Measurements from ENCODE around the gene PIGU.
"Not testable (repeated sequence)": the region's sequence is repeated elsewhere in the genome, so short reads cannot be mapped to it uniquely, and the experiment has no call there.

PIGU gene

DNA sequence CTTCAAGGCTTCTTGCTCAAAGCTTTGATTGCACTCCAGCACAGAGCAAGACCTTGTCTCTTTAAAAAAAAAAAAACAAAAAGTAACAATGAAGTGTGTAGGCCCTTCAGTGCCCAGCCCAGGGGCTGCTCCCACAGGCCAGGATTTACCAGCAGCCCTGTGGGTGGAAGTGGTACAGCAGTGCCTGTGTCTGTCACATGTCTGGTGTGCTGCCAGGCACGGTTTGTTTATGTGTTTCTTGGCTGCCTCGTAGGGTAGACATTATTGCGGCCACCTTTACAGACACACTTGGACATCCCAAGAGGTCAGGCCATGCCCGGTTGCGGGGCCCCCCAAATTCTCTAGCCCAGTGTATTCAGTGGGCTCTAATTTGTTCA lies 148.0 kb downstream of the PIGU start:
- Histone ChIP-seq H3K9me3 (ENCODE audit: control insufficient read depth, insufficient read depth, low read length) (no peaks in the 10 kb centered on the region), H3K27me3 (ENCODE audit: control insufficient read depth, insufficient read depth, low read length) (no peaks in the 10 kb centered on the region), H3K4me1 (ENCODE audit: control insufficient read depth, insufficient read depth, low read length) (no peaks in the 10 kb centered on the region), H3K9ac (ENCODE audit: low read depth, low read length) (no peak overlapping the region), H3K27ac (ENCODE audit: low read depth, low read length) (no peak overlapping the region), H3K36me3 (ENCODE audit: control insufficient read depth, insufficient read depth, low read length) (peaks cover 67% of the 10 kb centered on the region), H3K4me3 (ENCODE audit: low read depth, low read length) (no peak overlapping the region)

DNA sequence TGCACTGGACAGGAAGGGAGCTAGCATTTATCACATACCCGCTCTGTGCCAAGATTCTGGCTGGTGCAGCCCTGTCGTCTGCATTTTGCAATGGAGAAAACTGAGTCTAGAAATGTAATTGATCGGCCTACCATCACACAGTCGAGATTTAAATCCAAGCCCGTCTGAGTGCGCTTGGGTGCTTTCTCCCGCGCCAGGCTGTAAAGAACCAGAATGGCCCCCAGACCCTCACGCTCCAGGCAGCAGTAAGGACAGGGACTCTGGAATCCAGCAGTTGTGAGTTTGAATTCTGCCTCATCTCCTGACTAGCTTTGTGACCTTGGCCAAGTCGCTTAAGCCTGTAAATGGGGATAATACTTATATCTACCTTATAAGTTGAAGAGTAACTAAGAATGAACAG lies 149.9 kb downstream of the PIGU start:
- H3K27ac ChIP-seq (ENCODE audit: low read depth, low read length): no peak overlapping the region
- no peaks in the 10 kb centered on the region for H3K9me3 ChIP-seq (ENCODE audit: control insufficient read depth, insufficient read depth, low read length)
- H3K9ac ChIP-seq (ENCODE audit: low read depth, low read length): no peak overlapping the region
- H3K36me3 ChIP-seq (ENCODE audit: control insufficient read depth, insufficient read depth, low read length): peaks cover 55% of the 10 kb centered on the region
- H3K4me1 ChIP-seq (ENCODE audit: control insufficient read depth, insufficient read depth, low read length): peaks cover 5% of the 10 kb centered on the region
- no peaks in the 10 kb centered on the region for H3K27me3 ChIP-seq (ENCODE audit: control insufficient read depth, insufficient read depth, low read length)
- no peak overlapping the region for H3K4me3 ChIP-seq (ENCODE audit: low read depth, low read length)

DNA sequence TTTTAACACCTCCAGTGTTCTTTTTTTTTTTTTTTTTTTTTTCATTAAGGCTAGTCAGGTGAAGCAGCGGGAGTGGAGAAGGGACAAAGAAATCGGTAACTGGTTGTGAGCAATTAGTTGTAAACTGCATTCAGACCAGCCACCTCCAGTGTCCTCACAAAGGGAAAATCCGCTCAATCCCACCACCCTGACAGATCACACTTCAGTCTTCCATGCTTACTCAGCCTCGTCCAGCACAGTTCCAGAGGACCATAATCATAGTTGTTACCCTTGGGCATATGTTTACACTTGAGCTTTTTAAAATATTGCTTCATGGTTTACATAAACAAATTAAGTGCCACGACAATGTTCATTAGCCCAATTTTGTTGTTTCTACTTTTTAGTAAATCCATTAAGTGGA lies 150.4 kb downstream of the PIGU start:
- Histone ChIP-seq H3K4me1 (ENCODE audit: control insufficient read depth, insufficient read depth, low read length) (peaks cover 5% of the 10 kb centered on the region), H3K36me3 (ENCODE audit: control insufficient read depth, insufficient read depth, low read length) (peaks cover 51% of the 10 kb centered on the region), H3K9me3 (ENCODE audit: control insufficient read depth, insufficient read depth, low read length) (no peaks in the 10 kb centered on the region), H3K27ac (ENCODE audit: low read depth, low read length) (no peak overlapping the region), H3K27me3 (ENCODE audit: control insufficient read depth, insufficient read depth, low read length) (no peaks in the 10 kb centered on the region), H3K4me3 (ENCODE audit: low read depth, low read length) (no peak overlapping the region), H3K9ac (ENCODE audit: low read depth, low read length) (no peak overlapping the region)

DNA sequence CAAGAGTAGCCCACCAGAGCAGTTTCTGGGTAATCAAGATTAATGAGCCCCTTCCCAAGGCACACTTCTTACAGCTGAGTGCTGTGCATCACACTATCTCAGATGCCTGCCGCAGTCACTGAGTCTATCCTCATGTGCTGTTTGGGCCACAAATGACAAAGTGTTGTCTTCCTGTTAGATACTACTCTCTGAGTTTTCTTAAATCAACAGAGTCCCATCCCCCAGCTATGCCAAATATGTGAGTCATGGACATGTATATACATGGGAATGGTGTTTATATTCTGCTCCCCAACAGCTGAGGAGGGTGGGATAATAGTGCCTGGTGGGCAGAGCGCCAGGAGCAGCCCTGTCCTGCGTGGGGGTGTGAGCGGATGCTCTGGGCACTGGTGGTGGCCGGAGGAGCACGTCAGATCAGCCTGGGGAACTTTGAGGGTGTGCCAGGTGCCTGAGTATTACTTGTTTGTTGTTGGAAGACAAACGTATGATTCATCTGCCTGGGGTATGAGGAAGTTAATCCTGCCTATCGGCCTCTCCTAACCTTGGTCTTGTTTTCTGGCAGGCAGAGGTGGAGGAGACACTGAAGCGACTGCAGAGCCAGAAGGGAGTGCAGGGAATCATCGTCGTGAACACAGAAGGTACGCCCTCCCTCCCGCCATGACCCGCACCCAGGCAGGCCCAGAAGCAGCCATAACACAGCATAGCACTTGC lies 151.0 kb downstream of the PIGU start:
- H3K4me3 ChIP-seq (ENCODE audit: low read depth, low read length): no peak overlapping the region
- no peak overlapping the region for H3K9ac ChIP-seq (ENCODE audit: low read depth, low read length)
- peak overlapping the region; percentile 55 for H3K27ac ChIP-seq (ENCODE audit: low read depth, low read length)
- H3K4me1 ChIP-seq (ENCODE audit: control insufficient read depth, insufficient read depth, low read length): peaks cover 5% of the 10 kb centered on the region
- no peaks in the 10 kb centered on the region for H3K9me3 ChIP-seq (ENCODE audit: control insufficient read depth, insufficient read depth, low read length)
- H3K27me3 ChIP-seq (ENCODE audit: control insufficient read depth, insufficient read depth, low read length): no peaks in the 10 kb centered on the region
- H3K36me3 ChIP-seq (ENCODE audit: control insufficient read depth, insufficient read depth, low read length): peaks cover 45% of the 10 kb centered on the region

DNA sequence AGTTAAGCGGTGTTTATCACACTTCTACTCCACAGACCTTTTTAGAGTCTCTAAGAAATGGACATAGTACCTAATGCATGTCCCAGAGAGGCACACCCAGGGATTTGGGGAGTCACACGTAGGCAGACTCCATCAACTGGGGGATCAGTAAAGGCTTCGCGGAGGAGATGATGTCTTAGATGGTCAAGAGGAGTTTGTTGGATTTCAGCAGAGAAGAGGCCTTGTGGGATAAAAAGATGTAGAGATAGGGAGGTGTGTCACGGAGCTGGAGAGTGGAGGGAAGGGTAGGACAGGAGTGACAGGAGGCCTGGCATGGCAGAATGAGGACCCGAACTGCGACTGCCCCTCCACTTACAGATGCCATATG lies 151.6 kb downstream of the PIGU start:
- peak overlapping the region; percentile 55 for H3K27ac ChIP-seq (ENCODE audit: low read depth, low read length)
- no peaks in the 10 kb centered on the region for H3K27me3 ChIP-seq (ENCODE audit: control insufficient read depth, insufficient read depth, low read length)
- no peak overlapping the region for H3K9ac ChIP-seq (ENCODE audit: low read depth, low read length)
- H3K4me1 ChIP-seq (ENCODE audit: control insufficient read depth, insufficient read depth, low read length): peaks cover 5% of the 10 kb centered on the region
- H3K9me3 ChIP-seq (ENCODE audit: control insufficient read depth, insufficient read depth, low read length): no peaks in the 10 kb centered on the region
- H3K36me3 ChIP-seq (ENCODE audit: control insufficient read depth, insufficient read depth, low read length): peaks cover 40% of the 10 kb centered on the region
- H3K4me3 ChIP-seq (ENCODE audit: low read depth, low read length): no peak overlapping the region

DNA sequence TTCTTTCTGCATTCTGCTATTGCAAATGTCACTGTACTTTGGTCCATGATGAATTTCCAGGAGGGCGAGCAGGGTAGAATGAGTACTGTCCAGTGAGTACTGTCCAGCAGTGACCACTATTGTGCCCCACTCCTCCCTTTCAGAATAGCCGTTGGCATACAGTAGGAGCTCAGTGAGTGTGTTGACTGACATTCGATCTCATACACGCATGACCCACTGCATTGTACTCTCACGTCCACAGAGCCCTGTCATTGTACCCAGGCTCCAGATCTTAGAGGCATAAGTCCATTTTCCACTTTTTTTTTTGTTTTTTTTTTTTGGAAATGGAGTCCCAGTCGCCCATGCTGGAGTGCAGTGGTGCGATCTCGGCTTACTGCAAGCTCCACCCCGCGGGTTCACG lies 152.5 kb downstream of the PIGU start:
- H3K4me3 ChIP-seq (ENCODE audit: low read depth, low read length): no peak overlapping the region
- no peaks in the 10 kb centered on the region for H3K27me3 ChIP-seq (ENCODE audit: control insufficient read depth, insufficient read depth, low read length)
- no peak overlapping the region for H3K27ac ChIP-seq (ENCODE audit: low read depth, low read length)
- H3K9ac ChIP-seq (ENCODE audit: low read depth, low read length): no peak overlapping the region
- peaks cover 5% of the 10 kb centered on the region for H3K4me1 ChIP-seq (ENCODE audit: control insufficient read depth, insufficient read depth, low read length)
- peaks cover 37% of the 10 kb centered on the region for H3K36me3 ChIP-seq (ENCODE audit: control insufficient read depth, insufficient read depth, low read length)
- H3K9me3 ChIP-seq (ENCODE audit: control insufficient read depth, insufficient read depth, low read length): no peaks in the 10 kb centered on the region

DNA sequence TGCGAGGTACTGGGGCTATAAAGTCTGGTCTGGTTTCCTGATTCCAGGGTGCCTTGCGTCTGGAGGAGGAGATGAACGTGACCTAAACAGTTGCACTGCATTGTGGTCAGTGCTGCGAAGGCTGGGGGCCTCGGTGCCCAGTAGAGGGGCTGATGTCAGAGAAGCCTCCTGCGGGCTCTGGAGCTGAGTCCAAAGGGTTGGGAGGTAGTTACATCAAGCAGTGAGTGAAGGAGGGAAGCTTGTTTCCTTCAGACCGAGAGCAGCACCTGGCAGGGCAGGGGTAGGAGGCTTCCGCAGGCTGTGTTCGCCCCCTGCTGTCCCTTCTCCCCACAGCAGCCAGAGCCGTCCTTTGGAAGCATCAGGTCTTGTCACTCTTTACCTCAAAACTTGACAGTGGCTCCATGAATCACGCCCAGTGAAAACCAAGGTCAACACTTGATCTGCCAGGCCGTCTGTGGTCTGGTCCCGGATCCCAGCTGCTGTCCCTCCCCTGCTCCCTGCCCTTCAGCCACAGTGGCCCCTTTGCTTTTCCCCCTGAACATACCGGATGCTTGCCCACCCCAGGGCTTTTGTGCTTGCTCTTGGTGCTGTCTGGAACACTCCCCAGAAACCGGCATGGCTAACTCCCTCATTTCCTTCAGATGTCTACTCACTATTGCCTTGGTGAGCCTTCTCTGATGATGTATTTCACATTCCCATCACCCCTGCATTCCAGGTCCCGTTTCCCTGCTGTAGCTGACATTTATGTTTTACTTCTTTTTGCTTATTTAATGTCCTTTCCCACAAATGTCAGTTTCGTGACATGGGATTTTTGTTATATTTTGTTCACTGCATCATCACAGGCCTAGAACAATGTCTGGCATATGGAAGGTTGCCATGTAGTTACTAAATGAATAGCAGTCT lies 153.7 kb downstream of the PIGU start:
- peak overlapping the region; percentile 33 for H3K27ac ChIP-seq (ENCODE audit: low read depth, low read length)
- peaks cover 5% of the 10 kb centered on the region for H3K4me1 ChIP-seq (ENCODE audit: control insufficient read depth, insufficient read depth, low read length)
- H3K36me3 ChIP-seq (ENCODE audit: control insufficient read depth, insufficient read depth, low read length): peaks cover 32% of the 10 kb centered on the region
- no peak overlapping the region for H3K4me3 ChIP-seq (ENCODE audit: low read depth, low read length)
- no peaks in the 10 kb centered on the region for H3K27me3 ChIP-seq (ENCODE audit: control insufficient read depth, insufficient read depth, low read length)
- H3K9me3 ChIP-seq (ENCODE audit: control insufficient read depth, insufficient read depth, low read length): no peaks in the 10 kb centered on the region
- H3K9ac ChIP-seq (ENCODE audit: low read depth, low read length): no peak overlapping the region

DNA sequence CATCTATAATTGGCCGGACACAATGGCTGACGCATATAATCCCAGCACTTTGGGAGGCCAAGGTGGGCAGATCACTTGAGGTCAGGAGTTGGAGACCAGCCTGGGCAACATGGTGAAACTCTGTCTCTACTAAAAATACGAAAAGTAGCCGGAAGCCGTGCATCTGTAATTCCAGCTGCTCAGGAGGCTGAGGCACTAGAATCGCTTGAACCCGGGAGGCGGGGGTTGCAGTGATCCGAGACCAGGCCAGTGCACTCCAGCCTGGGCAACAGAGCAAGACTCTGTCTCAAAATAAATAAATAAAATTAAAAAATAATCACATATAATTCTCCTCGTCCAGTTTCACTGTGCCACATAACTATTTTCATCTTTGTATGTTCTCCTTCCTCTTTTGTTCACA lies 157.1 kb downstream of the PIGU start:
- not testable (repeated sequence) for H3K4me1 ChIP-seq (ENCODE audit: control insufficient read depth, insufficient read depth, low read length); H3K27ac ChIP-seq (ENCODE audit: low read depth, low read length); H3K4me3 ChIP-seq (ENCODE audit: low read depth, low read length); H3K9me3 ChIP-seq (ENCODE audit: control insufficient read depth, insufficient read depth, low read length); H3K27me3 ChIP-seq (ENCODE audit: control insufficient read depth, insufficient read depth, low read length); H3K9ac ChIP-seq (ENCODE audit: low read depth, low read length)
- H3K36me3 ChIP-seq (ENCODE audit: control insufficient read depth, insufficient read depth, low read length): 0 out of 2 replicates have a peak, but pooled peaks cover 13% of the 10 kb centered on the region

DNA sequence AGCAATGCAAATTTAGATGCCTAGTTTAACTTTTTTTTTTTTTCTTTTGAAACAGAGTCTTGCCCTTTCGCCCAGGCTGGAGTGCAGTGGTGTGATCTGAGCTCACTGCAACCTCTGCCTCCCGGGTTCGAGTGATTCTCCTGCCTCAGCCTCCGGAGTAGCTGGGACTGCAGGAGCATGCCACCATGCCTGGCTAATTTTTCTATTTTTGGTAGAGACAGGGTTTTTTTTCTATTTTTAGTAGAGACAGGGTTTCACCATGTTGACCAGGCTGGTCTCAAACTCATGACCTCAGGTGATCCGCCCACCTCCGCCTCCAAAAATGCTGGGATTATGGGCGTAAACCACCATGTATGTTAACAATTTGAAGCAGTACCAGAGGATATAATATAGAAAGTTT lies 158.0 kb downstream of the PIGU start:
- H3K9ac ChIP-seq (ENCODE audit: low read depth, low read length); H3K27ac ChIP-seq (ENCODE audit: low read depth, low read length); H3K4me3 ChIP-seq (ENCODE audit: low read depth, low read length); H3K9me3 ChIP-seq (ENCODE audit: control insufficient read depth, insufficient read depth, low read length); H3K36me3 ChIP-seq (ENCODE audit: control insufficient read depth, insufficient read depth, low read length); H3K27me3 ChIP-seq (ENCODE audit: control insufficient read depth, insufficient read depth, low read length); H3K4me1 ChIP-seq (ENCODE audit: control insufficient read depth, insufficient read depth, low read length): not testable (repeated sequence)

DNA sequence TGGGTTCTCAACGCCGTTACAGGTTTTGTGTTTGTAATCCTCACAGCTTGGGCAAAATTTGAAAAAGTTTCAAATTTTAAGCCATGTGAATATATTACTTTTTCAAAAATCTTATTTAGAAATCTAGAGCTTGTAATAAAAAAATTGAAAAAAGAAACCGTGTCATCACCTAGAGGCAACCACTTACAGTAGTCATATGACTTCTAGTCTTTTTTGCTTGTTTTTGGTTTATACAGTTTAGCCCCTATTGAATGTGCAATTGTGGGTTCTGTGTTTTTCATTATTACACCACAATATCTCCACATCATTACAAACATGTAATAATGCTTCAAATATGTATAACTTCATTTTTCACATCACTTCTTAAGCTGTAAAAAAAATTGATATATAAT lies 159.8 kb downstream of the PIGU start:
- Histone ChIP-seq H3K9me3 (ENCODE audit: control insufficient read depth, insufficient read depth, low read length) (no peaks in the 10 kb centered on the region), H3K36me3 (ENCODE audit: control insufficient read depth, insufficient read depth, low read length) (0 out of 2 replicates have a peak, but pooled peaks cover 14% of the 10 kb centered on the region), H3K27me3 (ENCODE audit: control insufficient read depth, insufficient read depth, low read length) (no peaks in the 10 kb centered on the region), H3K9ac (ENCODE audit: low read depth, low read length) (peak overlapping the region; percentile 81), H3K4me1 (ENCODE audit: control insufficient read depth, insufficient read depth, low read length) (0 out of 2 replicates have a peak, but pooled peaks cover 5% of the 10 kb centered on the region), H3K4me3 (ENCODE audit: low read depth, low read length) (peak overlapping the region; percentile 95), H3K27ac (ENCODE audit: low read depth, low read length) (peak overlapping the region; percentile 91)

All from HUES48 (cell line).